GM19035 (cell line): Measurements from ENCODE around the gene ADGRL2.

Source experiments
- ATAC-seq: cut with Tn5 transposase; IDR thresholded peaks from one replicate; pipeline ENCODE4 v1.9.1; 2021; ENCODE audit not compliant: unreplicated experiment

The ADGRL2 gene

DNA sequence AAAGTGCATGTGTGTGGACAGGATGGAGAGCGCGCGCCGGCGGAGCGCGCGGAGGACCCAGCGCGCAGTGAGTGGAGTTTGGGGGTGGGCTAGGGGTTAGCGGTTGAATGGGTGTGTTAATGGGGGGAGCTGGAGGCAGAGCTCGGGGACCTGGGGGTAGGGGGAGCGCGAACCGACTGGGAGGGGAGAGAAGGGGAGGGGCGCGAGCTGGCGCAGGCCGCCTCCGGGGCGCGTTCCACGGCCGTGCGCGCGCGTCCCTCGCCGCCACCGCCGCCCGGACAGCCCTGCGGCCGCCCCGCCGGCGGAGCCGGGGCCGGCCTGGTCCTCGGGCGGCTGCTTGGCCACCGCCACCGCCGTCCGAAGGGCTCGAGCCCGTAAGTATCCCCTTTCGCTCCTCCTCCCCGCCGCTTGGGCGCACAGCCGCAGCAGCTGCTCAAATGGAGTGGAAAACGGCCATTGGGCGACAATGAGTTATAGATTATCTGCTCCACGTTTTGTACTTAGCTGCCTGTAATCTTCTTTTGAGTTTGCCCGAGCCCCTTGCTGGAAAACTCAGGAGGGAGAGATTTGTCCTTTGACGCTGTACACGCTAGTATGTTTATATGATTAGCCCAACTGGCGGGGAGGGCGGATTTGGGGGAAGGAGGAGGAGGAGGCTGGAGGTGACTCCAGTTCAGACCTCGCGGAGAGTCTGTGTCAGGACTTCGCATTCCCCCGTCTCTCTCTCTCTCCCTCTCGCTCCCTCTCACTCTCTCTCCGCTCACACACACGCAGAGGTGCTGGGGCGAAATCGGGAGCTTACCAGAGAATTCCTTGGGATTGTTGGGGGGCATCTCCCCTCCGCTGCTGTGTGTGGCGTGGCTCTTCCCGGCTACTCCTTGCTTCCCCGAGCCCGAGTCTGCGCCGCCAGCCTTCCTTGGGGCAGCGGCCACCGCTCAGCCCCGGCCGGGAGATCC lies at the start of gene ADGRL2:
ADGRL2 (plus strand) TSS at position 240 of the 956 bp plus-strand sequence. CDS start 36,051 bp downstream, outside the sequence.
- ATAC-seq: no peak

DNA sequence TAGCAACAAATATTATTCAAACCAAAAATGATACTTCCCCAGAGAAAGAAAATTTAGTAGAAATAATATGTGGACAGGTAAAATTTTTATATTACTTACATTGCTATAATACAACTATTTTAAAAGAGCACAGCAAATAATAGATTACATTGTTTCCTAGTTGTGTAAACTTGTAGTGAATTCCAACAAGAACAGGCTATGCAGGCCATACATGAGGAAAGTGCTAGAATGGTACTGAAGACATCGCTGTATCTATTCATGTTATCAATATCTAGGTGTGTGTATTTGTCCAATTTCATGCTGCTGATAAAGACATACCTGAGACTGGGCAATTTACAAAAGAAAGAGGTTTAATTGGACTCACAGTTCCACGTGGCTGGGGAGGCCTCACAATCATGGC lies 47.9 kb upstream of the ADGRL2 start:
- no peak for ATAC-seq

DNA sequence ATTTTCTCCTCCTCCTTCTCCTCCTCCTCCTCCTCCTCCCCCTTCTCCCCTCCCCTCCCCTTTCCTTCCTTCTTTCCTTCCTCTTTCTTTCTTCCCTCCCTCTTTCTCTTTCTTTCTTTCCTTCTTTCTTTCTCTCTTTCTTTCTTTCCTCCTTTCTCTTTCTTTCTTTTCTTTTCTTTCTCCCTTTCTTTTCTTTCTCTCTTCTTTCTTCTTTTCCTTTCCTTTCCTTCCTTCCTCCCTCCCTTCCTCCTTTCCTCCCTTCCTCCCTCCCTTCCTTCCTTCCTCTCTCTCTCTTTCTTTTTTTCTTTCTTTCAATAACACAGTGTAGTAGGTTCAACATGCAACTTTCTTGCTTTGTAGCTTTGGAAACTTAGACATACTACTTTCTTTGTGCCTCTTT lies 46.3 kb upstream of the ADGRL2 start:
- no peak for ATAC-seq

DNA sequence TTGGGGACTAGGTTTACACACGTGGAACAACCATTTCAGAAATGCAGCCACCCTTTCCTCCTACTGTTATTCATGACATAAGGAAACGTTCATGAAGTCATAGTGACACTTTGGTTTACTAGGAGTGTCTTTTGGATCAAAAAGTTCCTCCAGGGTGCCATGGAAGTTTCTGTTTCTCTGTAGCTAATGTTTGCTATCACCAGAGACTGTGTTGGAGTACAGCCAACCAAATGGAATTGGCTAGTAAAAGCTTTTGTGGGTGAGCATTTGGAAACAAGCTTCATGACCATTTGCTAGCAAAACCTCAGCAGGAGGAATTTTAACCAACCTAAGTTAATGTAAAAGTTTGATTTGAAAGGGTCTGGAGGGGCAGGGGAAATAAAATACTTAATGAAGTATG lies 43.9 kb upstream of the ADGRL2 start:
- ATAC-seq: no peak

DNA sequence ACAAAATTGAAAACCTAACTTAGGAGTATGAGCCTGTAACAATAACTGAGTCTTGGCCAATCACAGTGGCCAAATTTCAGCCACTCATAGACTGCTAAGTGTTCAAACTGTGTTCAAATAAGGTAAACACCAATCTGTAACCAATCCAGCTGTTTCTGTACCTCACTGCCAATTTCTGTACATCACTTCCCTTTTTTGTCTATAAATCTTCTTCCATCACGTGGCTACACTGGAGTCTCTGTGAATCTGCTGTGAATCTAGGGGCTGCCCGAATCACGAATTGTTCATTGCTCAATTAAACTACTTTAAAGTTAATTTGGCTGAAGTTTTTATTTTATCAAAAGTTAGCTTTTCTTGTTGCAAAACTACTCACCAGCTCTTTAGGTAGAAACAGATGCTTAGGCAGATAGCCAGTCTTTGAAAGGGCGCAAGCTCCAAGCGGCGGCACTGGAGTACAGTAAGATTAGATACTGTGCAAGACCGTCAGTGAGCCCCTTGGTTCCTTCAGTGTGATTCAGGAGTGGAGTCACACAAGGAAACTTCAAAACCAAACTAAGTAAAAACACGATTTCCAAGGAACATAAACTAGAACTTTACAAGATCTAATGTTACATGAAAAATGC lies 43.2 kb upstream of the ADGRL2 start:
- no peak for ATAC-seq

DNA sequence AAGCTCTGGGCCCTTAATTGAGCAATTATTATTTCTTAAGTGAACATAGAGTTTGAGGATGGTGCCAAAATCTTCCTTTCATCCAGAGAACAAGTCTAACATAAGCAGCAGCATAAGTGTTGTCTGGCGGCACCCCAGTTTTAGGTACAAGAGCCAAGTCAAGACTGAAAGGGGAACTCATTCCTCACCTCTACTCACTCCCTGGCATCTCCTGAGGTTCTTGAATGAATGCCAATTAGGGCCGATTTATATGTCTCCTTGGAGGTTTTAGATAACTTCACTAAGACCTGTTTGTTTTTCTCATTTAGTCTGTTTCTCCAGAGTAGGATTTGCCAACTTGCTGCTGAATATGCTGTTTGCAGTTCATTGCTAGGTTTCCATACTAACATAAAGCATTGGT lies 42.6 kb upstream of the ADGRL2 start:
- ATAC-seq: no peak

DNA sequence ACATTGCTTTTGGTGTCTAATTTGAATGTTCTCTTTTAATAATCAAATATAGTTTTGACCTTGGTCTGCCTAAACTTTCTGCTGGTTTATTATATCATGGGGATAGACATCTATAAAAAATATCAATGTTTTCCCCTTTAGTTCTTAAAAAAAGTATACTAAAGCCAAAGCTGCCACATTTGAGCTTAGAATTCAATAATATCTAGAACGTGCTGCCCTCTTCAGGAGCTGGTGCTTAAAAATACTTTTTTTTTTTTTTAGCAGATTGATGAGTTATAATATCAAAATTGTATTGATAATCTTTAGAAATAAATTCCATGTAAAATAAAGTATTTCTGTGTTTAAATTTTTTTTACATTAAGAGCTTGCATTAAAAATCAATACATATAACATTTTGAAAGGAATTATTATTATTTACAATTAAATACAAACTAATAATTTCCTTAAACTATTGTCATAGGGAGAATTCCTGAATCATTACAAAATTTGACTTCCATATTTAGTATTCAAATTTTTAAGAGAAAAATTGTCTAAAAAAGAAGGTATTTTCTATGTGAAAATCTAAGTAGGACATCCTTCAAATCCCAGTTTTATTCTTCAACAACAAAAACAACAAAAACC lies 40.1 kb upstream of the ADGRL2 start:
- ATAC-seq: no peak

DNA sequence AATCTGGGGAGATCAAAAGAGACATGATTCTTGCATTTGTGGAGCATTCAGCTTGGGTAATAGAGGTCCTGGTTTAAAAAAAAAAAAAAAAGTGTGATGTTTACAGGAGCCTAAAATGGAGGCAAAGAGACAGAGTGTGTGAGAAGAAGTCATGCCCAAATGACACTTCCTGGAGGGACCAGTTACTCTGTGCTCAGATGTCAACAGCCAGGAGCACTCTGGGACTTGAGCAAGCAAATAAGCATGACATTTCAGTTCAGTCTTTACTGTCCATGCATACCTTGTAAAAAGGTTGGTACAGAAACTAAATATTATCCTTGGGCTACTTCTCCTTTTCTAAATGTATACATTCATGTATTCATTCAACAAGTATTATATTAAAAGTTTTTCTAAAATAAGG lies 25.2 kb upstream of the ADGRL2 start:
- no peak for ATAC-seq

DNA sequence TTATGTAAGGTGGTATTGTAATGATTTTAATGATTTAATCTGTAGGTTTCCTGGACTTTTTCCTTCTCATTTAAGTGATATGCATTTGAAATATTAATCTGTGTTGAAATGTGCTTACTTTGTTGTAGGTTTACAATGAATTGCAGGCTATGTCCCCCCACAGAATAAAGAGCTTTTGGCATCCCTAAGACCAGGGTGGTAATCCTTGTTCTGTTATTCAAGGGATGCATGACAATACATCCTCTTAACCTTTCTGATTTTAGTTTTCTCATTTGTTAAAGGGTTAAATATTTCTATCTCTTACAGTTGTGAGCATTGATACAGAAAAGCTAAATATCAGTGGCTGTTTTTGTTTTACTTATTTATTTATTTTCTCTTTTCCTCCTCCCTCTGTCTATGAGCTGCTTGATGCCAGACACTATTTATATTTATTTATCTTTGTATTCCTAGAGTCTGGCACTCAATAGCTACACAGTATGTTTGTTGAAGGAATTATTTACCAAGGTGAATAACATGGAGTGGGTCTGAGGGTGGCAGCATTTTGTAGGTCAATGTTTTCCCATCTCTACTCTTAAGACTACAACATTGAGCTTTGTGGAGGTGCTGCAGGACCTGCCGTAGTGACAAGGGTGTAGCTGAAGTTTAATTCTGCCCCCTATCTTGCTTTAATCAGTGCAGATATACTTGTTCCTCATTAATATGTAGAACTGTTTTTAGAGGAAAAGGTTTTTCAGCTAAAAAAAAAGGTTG lies 19.9 kb upstream of the ADGRL2 start:
- ATAC-seq: no peak

DNA sequence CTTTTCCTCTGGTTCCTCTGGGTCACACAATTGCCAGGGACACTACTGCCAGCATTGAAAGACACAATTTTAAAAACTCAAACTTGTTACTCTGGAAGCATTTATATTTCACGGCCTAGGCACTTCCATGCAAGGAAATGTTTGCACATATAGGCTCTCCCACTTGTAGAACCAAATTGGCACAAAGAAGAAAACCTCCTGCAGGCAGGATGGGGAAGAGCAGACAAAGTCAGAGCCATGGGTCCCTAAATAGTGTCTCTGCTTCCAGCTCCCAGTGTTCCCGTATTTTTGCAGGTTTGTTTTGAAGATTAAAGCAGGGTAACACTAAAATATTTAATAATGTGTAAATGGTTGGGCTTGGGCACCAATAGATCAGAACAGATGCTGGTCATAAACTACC lies 19.0 kb upstream of the ADGRL2 start:
- no peak for ATAC-seq

DNA sequence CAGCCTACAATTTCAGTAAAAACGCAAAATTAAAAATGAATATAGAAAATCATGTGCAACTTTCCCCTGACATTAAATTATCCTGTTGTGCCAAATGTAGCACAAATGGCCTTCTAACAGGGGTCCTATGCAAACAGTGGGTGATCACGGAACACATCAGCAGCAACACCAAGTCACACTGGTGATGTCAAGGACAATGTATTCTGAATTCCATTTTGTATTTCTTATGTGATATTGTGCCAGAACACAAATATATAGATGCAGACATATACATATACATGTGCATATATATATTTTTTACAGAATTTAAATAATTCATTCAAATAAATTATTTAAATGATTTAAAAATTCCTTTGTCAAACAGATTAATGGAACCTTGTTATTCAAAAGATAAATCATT lies 8.6 kb upstream of the ADGRL2 start:
- ATAC-seq: no peak

DNA sequence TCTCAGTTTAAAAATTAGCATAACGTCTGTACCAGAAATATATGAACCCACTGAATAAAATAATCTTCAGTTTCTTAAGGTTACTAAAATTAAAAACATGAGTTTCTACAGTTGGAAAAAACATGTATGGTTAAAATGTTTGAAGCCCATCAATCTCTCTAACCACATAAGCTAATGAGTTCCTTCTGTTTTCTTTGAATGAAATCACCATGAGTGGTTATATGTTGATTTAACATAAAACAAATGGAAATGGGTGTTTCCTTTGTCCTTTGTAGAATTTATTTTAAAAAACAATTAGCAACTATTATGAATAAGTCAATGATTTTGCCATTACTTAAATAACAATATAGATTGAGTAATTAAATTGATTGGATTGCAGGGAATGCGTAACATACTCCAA lies 3.0 kb upstream of the ADGRL2 start:
- ATAC-seq: no peak

DNA sequence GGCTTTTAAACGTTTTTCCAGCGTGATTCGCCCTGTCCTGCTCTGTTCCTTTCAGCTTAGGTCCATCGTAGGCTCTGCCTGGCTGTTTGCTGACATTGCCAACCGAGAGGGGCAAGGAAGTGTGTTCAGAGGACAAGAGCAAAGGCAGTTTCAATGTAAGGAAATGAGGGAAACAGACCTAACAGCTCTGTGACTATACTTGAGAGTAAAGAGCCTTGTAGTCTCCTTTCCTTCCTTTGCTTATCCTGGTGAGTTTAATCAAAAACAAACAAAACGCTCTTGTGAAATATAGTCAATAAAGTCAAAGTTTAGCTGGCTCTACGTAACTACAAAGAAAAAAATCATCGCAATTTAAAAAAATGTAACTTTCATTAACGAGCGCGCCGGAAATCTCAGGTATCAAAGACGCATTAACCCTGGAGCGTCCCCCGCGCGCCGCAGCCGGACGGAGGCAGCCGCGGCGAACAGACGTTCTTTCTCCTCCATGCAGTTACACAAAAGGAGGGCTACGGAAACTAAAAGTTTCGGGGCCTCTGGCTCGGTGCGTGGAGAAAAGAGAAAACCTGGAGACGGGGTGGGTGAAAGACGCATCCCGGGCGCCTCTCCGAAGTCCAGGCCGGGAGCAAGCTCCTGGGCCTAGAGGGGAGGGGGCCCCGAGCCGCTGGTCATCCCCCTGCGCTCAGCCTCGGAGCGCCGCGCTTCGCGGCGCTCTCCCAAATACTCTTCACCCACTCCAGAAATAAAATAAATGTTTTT lies 617 bp upstream of the ADGRL2 start:
- no peak for ATAC-seq

DNA sequence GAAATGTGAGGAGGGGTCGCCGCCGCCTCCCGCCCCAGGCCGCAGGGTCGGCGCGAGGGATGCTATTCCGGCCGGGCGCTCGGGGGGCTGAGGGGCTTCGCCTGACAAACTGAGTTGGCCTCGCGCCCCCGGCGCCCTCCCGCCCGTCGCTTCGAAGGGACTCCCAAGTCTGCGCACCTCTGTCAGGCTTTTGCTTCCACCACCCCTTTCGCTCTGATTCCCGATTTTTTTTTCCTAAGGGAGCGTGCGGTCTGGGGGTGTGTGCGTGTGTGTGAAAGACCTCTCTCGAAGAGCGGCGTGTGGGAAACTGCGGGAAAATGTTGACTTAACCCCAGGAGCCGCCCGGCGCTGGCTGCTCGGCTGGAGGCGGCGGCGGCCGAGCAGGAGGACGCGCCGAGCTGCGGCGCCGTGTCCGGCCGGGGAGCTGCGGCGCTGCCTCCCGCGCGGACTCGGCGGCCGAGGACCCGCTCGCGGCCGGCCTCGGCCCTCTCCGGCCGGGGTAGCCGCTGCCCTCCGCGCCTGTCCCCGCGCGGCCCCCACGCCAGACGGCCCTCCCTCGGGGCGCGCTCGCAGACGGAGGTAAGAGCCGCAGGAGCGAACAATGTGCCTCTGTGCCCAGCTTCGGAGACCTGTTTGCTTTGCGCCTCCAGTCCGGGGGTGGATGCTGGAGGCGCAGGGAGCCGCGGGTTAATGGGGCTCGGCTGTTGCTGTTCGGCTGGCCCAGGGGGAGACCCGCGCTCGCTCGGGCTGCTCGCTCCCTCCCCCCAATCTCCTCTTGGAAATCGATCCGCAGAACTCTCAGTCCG lies 1.1 kb downstream of the ADGRL2 start:
- no peak for ATAC-seq

DNA sequence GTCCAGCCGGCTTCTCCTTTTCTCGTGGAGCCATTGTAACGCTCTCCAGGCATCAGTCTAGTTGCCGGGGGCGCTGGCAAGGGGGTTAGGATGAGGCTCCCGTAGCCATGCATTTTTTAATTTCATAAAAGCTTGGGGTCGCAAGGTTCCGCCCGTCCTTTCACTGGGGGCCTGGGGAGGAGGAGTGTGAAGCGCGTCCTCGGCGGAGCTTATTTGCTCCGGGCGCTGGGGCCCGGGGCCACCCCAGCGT lies 1.6 kb downstream of the ADGRL2 start:
- ATAC-seq: no peak

DNA sequence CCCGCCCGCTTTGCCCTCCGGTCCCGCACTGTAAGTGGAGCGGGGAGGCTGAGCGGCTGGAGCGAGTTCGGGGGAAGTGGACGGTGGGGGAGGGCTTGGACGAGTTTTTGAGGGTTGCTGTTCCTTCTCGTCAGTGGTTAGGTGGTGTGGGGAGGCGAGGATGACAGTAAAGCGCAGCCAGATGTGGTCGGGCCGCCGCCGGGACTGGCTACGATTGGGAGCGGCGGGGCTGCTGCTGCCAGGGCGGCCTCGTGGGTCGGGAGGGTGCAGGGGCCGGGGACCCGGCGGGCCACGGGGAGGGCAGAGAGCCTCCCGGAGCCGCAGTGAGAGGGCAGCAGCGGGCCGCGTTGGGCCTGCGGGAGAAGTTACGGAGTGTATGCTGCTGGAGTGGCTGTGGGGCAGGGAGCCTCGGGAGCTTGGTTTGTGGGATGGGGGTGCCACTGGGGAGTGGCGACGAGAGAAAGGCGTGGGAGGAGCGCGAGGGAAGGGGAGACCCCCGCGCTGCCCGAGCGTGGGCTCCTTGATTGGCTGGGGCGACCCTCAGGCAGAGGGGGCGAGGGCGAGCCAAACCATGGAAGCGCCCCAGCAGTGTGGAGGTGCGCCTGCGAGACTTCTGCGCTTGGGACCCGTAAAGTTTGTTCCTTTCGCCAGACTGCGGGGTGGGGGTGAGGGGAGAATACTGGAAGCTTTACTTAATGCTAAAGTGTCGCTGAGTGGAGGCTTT lies 2.1 kb downstream of the ADGRL2 start:
- no peak for ATAC-seq

DNA sequence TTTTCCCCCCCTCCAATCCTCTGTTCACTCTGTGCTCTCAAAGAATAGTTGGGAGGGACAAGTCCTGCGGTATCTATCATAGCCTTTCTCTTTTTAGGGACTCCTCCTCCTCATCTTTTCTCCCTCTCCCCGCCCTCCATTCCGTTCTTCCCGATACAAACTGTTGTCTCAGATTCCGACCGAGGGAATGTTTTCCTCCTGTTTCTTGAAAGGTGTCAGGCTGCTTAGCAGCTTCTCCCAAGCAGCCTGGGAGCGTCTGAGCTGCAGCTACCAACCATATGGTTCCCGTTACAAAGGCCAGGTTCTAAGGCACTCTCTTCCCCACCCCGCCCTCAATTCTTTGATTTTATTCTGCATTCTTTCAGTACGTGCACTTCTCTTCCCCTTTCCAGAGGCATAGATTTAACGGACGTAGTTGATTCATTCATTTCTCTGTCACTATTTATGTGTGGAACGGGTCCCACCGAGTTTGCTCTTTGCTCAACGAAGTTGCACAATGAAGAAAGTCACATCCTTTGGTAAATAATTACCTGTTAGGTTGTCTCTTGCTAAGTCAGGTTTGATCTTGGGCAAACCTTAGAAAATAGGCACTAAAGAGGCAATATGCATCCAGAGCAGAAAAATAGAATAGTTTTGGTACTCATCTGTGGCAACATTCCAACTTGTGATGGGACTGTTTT lies 2.8 kb downstream of the ADGRL2 start:
- no peak for ATAC-seq

DNA sequence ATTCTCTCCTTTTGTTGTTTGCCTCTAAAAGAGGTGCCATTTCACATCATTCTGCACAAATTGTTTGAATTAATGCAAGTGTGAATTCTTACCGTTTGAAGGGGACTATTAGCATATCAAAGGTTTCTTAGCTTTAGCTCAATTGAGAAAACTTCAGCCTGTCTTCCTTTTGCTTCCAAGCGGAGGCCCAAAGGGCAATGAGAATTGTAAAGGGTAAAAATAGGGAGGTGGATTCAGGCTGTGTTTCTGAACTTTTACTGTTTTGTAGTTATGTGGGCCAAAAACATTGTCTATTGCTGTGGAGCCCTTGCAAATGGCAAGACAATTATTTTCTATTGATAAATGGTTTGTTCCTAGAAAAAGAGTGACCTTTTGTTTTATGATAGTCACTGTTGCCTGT lies 3.6 kb downstream of the ADGRL2 start:
- ATAC-seq: no peak
